ENCODE data around the gene STAT5A.
A peak's percentile ranks its signal among the peaks of the same experiment; 100 is the strongest.
"Not testable (repeated sequence)": the region's sequence is repeated elsewhere in the genome, so short reads cannot be mapped to it uniquely, and the experiment has no call there.

Gene STAT5A

GRCh38 chr17:42309986-42310786 lies 21.9 kb downstream of the STAT5A start:
- no peak for DNase-seq

- DNase-seq, result no peak
Measured at GRCh38 chr17:42310787-42311215, 22.5 kb downstream of the STAT5A start.

GRCh38 chr17:42311240-42312034 lies 23.1 kb downstream of the STAT5A start:
- DNase-seq, result peak; percentile 90

GRCh38 chr17:42312035-42312284 lies 23.7 kb downstream of the STAT5A start:
- DNase-seq, result no peak

- peak; percentile 87 for DNase-seq
Measured at GRCh38 chr17:42312285-42313130, 24.2 kb downstream of the STAT5A start.

- no peak for DNase-seq
Measured at GRCh38 chr17:42313389-42313772, 25.1 kb downstream of the STAT5A start.

GRCh38 chr17:42313773-42314566 lies 25.7 kb downstream of the STAT5A start:
- no peak for DNase-seq

GRCh38 chr17:42315402-42316156 lies 27.3 kb downstream of the STAT5A start:
- no peak for DNase-seq

- no peak for DNase-seq
Measured at GRCh38 chr17:42316755-42317154, 28.5 kb downstream of the STAT5A start.

GRCh38 chr17:42317266-42317845 lies 29.1 kb downstream of the STAT5A start:
- DNase-seq, result no peak

GRCh38 chr17:42317967-42318366 lies 29.7 kb downstream of the STAT5A start:
- not testable (repeated sequence) for DNase-seq

GRCh38 chr17:42321555-42321954 lies 33.3 kb downstream of the STAT5A start:
- no peak for DNase-seq

- DNase-seq, result peak; percentile 93
Measured at GRCh38 chr17:42322382-42323267, 34.3 kb downstream of the STAT5A start.

- no peak for DNase-seq
Measured at GRCh38 chr17:42323268-42323773, 35.0 kb downstream of the STAT5A start.

- DNase-seq, result no peak
Measured at GRCh38 chr17:42325026-42325425, 36.7 kb downstream of the STAT5A start.

- DNase-seq, result no peak
Measured at GRCh38 chr17:42329025-42329976, 41.0 kb downstream of the STAT5A start.

GRCh38 chr17:42333053-42333452 lies 44.8 kb downstream of the STAT5A start:
- DNase-seq, result no peak

- no peak for DNase-seq
Measured at GRCh38 chr17:42334677-42335076, 46.4 kb downstream of the STAT5A start.

GRCh38 chr17:42337442-42337841 lies 49.1 kb downstream of the STAT5A start:
- peak; percentile 35 for DNase-seq
